ENCODE data around the gene SH3RF2. TPM values are rescaled to one million over a fixed set of nuclear protein-coding genes. Genes with fewer than 3 reads are reported as not detected.
"Not testable (repeated sequence)": the region's sequence is repeated elsewhere in the genome, so short reads cannot be mapped to it uniquely, and the experiment has no call there.

Gene SH3RF2
- total and polyA plus RNA-seq, 4 donors, result 3.1 to 12.9 (median 4.1) TPM

DNA sequence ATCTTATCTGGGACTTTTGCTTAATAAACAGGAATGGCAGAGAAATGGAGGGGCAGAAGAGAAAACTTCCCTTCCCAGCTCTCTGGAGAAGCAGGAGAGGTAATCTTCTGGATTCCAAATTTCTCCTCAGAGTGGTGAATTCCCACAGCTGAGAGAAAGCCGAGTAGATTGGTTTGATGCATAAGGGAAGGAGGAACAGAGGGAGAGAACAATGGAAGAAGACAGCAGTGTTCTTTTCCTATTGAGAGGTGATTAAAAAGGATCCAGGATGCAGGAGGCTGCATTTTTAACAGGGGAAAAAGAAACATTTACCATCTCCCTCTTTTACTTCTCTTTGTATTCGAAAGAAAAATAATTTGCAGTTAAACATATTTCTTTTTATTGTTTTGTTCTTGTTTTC is 13.1 kb downstream of the SH3RF2 start:
- Histone ChIP-seq H3K4me3 (ENCODE audit: low read length in 2 of 2) (no peak overlapping the region), H3K27me3 (ENCODE audit: control insufficient read depth in 1 of 2, insufficient read depth in 2 of 2, low read length in 1 of 2) (no peaks in the 10 kb centered on the region), H3K4me1 (ENCODE audit: control insufficient read depth in 1 of 2, insufficient read depth in 2 of 2, low read length in 2 of 2) (no peaks in the 10 kb centered on the region), H3K36me3 (ENCODE audit: control insufficient read depth in 1 of 2, insufficient read depth in 2 of 2, low read length in 1 of 2) (no peaks in the 10 kb centered on the region), H3K9me3 (ENCODE audit: control insufficient read depth, low read length) (no peaks in the 10 kb centered on the region), H3K27ac (ENCODE audit: low read depth in 1 of 2, low read length in 2 of 2) (no peak overlapping the region)
- WGBS, 2 donors, result 54 to 68% methylated on average over 2 of the region's 2 CpGs
- ATAC-seq (ENCODE audit: low FRiP score) (no peak), DNase-seq (no peak)
- intact Hi-C loops (cut with DNase I), result no loop called here

GRCh38 chr5:145951071-145951470 is 14.7 kb downstream of the SH3RF2 start:
- no peak overlapping the region for H3K27ac ChIP-seq (ENCODE audit: low read depth in 1 of 2, low read length in 2 of 2)
- no peaks in the 10 kb centered on the region for H3K36me3 ChIP-seq (ENCODE audit: control insufficient read depth in 1 of 2, insufficient read depth in 2 of 2, low read length in 1 of 2)
- intact Hi-C loops (cut with DNase I), result no loop called here
- DNase-seq (no peak), ATAC-seq (ENCODE audit: low FRiP score) (no peak)
- no peaks in the 10 kb centered on the region for H3K9me3 ChIP-seq (ENCODE audit: control insufficient read depth, low read length)
- H3K4me3 ChIP-seq (ENCODE audit: low read length in 2 of 2), result no peak overlapping the region
- WGBS, 2 donors, result 64 to 73% methylated on average over 3 of the region's 3 CpGs
- no peaks in the 10 kb centered on the region for H3K27me3 ChIP-seq (ENCODE audit: control insufficient read depth in 1 of 2, insufficient read depth in 2 of 2, low read length in 1 of 2)
- no peaks in the 10 kb centered on the region for H3K4me1 ChIP-seq (ENCODE audit: control insufficient read depth in 1 of 2, insufficient read depth in 2 of 2, low read length in 2 of 2)

DNA sequence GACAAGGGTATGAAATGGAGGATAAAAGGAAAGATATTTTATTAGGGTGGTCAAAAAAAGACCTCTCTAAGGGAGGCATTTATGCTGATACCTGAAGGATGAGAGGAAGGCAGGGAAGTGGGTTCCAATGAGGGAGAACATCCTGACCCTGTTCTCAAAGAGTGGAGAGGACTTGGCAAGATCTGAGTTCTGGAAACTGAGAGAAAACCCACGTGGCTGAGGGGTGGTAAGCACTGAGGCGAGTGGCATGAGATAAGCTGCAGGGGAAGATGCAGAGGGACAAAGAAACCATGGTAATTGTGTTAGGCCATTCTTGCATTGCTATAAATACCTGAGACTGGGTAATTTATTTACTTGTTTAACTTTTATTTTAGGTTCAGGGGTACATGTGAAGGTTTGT is 16.8 kb downstream of the SH3RF2 start:
- intact Hi-C loops (cut with DNase I), result no loop called here
- H3K27me3 ChIP-seq (ENCODE audit: control insufficient read depth in 1 of 2, insufficient read depth in 2 of 2, low read length in 1 of 2), result no peaks in the 10 kb centered on the region
- 47 to 52% methylated on average over 2 of the region's 2 CpGs for WGBS, 2 donors

DNA sequence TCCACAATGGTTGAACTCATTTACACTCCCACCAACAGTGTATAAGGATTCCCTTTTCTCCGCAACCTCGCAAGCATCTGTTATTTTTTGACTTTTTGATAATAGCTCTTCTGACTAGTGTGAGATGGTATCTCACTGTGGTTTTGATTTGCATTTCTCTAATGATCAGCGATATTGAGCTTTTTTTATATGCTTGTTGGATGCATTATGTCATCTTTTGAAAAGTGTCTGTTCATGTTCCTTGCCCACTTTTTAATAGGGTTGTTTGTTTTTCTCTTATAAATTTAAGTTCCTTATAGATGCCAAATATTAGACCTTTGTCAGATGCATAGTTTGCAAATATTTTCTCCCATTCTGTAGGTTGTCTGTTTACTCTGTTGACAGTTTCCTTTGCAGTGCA is 17.8 kb downstream of the SH3RF2 start:
- H3K27ac ChIP-seq (ENCODE audit: low read depth in 1 of 2, low read length in 2 of 2); DNase-seq; H3K4me3 ChIP-seq (ENCODE audit: low read length in 2 of 2); H3K4me1 ChIP-seq (ENCODE audit: control insufficient read depth in 1 of 2, insufficient read depth in 2 of 2, low read length in 2 of 2); H3K27me3 ChIP-seq (ENCODE audit: control insufficient read depth in 1 of 2, insufficient read depth in 2 of 2, low read length in 1 of 2); ATAC-seq (ENCODE audit: low FRiP score); intact Hi-C loops (cut with DNase I); H3K9me3 ChIP-seq (ENCODE audit: control insufficient read depth, low read length); H3K36me3 ChIP-seq (ENCODE audit: control insufficient read depth in 1 of 2, insufficient read depth in 2 of 2, low read length in 1 of 2): not testable (repeated sequence)
- 97 to 99% methylated on average over 3 of the region's 3 CpGs for WGBS, 2 donors

More for the DNA sequence above, 16.8 kb downstream of the SH3RF2 start:
- Histone ChIP-seq H3K4me3 (ENCODE audit: low read length in 2 of 2) (no peak overlapping the region), H3K27ac (ENCODE audit: low read depth in 1 of 2, low read length in 2 of 2) (no peak overlapping the region), H3K36me3 (ENCODE audit: control insufficient read depth in 1 of 2, insufficient read depth in 2 of 2, low read length in 1 of 2) (no peaks in the 10 kb centered on the region), H3K9me3 (ENCODE audit: control insufficient read depth, low read length) (no peaks in the 10 kb centered on the region), H3K4me1 (ENCODE audit: control insufficient read depth in 1 of 2, insufficient read depth in 2 of 2, low read length in 2 of 2) (no peaks in the 10 kb centered on the region)
- no peak for ATAC-seq (ENCODE audit: low FRiP score)
- DNase-seq, result no peak

DNA sequence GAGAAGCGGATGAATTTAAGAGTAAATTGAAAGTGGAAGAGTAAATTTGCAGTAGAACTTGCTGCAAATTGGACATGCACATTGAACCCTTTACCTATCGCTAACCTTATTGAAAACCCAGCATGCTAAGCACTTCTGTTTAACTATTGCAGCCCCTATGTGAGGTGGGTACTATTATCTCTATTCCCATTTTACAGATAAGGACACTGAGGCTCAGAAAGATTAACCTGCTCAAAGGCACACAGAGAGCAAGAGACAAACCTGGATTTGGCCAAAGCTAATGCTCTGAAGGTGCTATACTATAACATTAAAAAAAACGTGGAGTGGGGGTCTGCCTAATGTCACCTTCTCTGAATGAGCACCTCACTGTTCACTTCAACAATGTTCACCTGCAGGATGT is 21.0 kb downstream of the SH3RF2 start:
- Histone ChIP-seq H3K4me3 (ENCODE audit: low read length in 2 of 2) (no peak overlapping the region), H3K4me1 (ENCODE audit: control insufficient read depth in 1 of 2, insufficient read depth in 2 of 2, low read length in 2 of 2) (no peaks in the 10 kb centered on the region), H3K9me3 (ENCODE audit: control insufficient read depth, low read length) (no peaks in the 10 kb centered on the region), H3K27me3 (ENCODE audit: control insufficient read depth in 1 of 2, insufficient read depth in 2 of 2, low read length in 1 of 2) (no peaks in the 10 kb centered on the region), H3K27ac (ENCODE audit: low read depth in 1 of 2, low read length in 2 of 2) (no peak overlapping the region), H3K36me3 (ENCODE audit: control insufficient read depth in 1 of 2, insufficient read depth in 2 of 2, low read length in 1 of 2) (no peaks in the 10 kb centered on the region)
- ATAC-seq (ENCODE audit: low FRiP score) (no peak), DNase-seq (no peak)
- 92 to 94% methylated on average over 3 of the region's 3 CpGs for WGBS, 2 donors
- intact Hi-C loops (cut with DNase I), result no loop called here

GRCh38 chr5:145958436-145958835 is 22.1 kb downstream of the SH3RF2 start:
- intact Hi-C loops (cut with DNase I), result no loop called here
- Histone ChIP-seq H3K27me3 (ENCODE audit: control insufficient read depth in 1 of 2, insufficient read depth in 2 of 2, low read length in 1 of 2) (no peaks in the 10 kb centered on the region), H3K9me3 (ENCODE audit: control insufficient read depth, low read length) (no peaks in the 10 kb centered on the region), H3K4me3 (ENCODE audit: low read length in 2 of 2) (no peak overlapping the region), H3K36me3 (ENCODE audit: control insufficient read depth in 1 of 2, insufficient read depth in 2 of 2, low read length in 1 of 2) (no peaks in the 10 kb centered on the region), H3K4me1 (ENCODE audit: control insufficient read depth in 1 of 2, insufficient read depth in 2 of 2, low read length in 2 of 2) (no peaks in the 10 kb centered on the region), H3K27ac (ENCODE audit: low read depth in 1 of 2, low read length in 2 of 2) (no peak overlapping the region)
- WGBS, 2 donors, result 67 to 85% methylated on average over 6 of the region's 6 CpGs
- no peak for ATAC-seq (ENCODE audit: low FRiP score)
- DNase-seq, result no peak

- ATAC-seq (ENCODE audit: low FRiP score), result no peak
- DNase-seq, result no peak
- 33 to 37% methylated on average over 1 of the region's 1 CpG for WGBS, 2 donors
- H3K27me3 ChIP-seq (ENCODE audit: control insufficient read depth in 1 of 2, insufficient read depth in 2 of 2, low read length in 1 of 2), result no peaks in the 10 kb centered on the region
- no peaks in the 10 kb centered on the region for H3K4me1 ChIP-seq (ENCODE audit: control insufficient read depth in 1 of 2, insufficient read depth in 2 of 2, low read length in 2 of 2)
- no peaks in the 10 kb centered on the region for H3K36me3 ChIP-seq (ENCODE audit: control insufficient read depth in 1 of 2, insufficient read depth in 2 of 2, low read length in 1 of 2)
- no peak overlapping the region for H3K4me3 ChIP-seq (ENCODE audit: low read length in 2 of 2)
- H3K9me3 ChIP-seq (ENCODE audit: control insufficient read depth, low read length), result no peaks in the 10 kb centered on the region
- no peak overlapping the region for H3K27ac ChIP-seq (ENCODE audit: low read depth in 1 of 2, low read length in 2 of 2)
- intact Hi-C loops (cut with DNase I), result no loop called here
Observed at GRCh38 chr5:145960166-145960565, 23.8 kb downstream of the SH3RF2 start.

GRCh38 chr5:145960848-145961600 is 24.6 kb downstream of the SH3RF2 start:
- no peaks in the 10 kb centered on the region for H3K4me1 ChIP-seq (ENCODE audit: control insufficient read depth in 1 of 2, insufficient read depth in 2 of 2, low read length in 2 of 2)
- ATAC-seq (ENCODE audit: low FRiP score) (no peak), DNase-seq (no peak)
- no peak overlapping the region for H3K4me3 ChIP-seq (ENCODE audit: low read length in 2 of 2)
- H3K36me3 ChIP-seq (ENCODE audit: control insufficient read depth in 1 of 2, insufficient read depth in 2 of 2, low read length in 1 of 2), result no peaks in the 10 kb centered on the region
- intact Hi-C loops (cut with DNase I), result no loop called here
- no peaks in the 10 kb centered on the region for H3K9me3 ChIP-seq (ENCODE audit: control insufficient read depth, low read length)
- WGBS, 2 donors, result 62 to 66% methylated on average over 4 of the region's 4 CpGs
- H3K27me3 ChIP-seq (ENCODE audit: control insufficient read depth in 1 of 2, insufficient read depth in 2 of 2, low read length in 1 of 2), result no peaks in the 10 kb centered on the region
- H3K27ac ChIP-seq (ENCODE audit: low read depth in 1 of 2, low read length in 2 of 2), result no peak overlapping the region

DNA sequence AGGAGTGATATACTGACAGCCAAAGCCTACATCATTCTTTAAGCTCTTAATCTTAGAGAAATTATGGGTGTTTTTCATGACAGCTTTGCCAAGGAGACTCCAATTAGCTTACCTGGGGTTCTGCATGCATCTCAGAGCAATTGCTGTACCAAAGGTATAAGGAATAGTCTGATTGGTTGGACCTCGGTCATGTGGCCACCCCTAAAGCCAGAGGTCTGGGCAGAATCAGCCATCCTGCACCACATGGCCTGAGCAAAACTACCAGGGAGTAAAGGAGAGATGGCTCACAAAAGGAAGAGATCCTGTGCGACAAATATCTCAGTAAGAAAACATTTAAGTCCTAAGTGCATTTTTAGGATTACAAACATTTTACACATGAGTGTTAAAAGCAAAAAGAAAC is 25.6 kb downstream of the SH3RF2 start:
- intact Hi-C loops (cut with DNase I), result no loop called here
- H3K27me3 ChIP-seq (ENCODE audit: control insufficient read depth in 1 of 2, insufficient read depth in 2 of 2, low read length in 1 of 2), result no peaks in the 10 kb centered on the region
- no peaks in the 10 kb centered on the region for H3K4me1 ChIP-seq (ENCODE audit: control insufficient read depth in 1 of 2, insufficient read depth in 2 of 2, low read length in 2 of 2)
- no peak for ATAC-seq (ENCODE audit: low FRiP score)
- DNase-seq, result no peak
- H3K9me3 ChIP-seq (ENCODE audit: control insufficient read depth, low read length), result no peaks in the 10 kb centered on the region
- 86% methylated on average over 2 of the region's 2 CpGs for WGBS, 2 donors
- H3K4me3 ChIP-seq (ENCODE audit: low read length in 2 of 2), result no peak overlapping the region
- H3K36me3 ChIP-seq (ENCODE audit: control insufficient read depth in 1 of 2, insufficient read depth in 2 of 2, low read length in 1 of 2), result no peaks in the 10 kb centered on the region
- no peak overlapping the region for H3K27ac ChIP-seq (ENCODE audit: low read depth in 1 of 2, low read length in 2 of 2)
